GM18505 (cell line): Measurements from ENCODE around the gene FAM83C.
"Not testable (repeated sequence)": the region's sequence is repeated elsewhere in the genome, so short reads cannot be mapped to it uniquely, and the experiment has no call there.

ENCODE experiments used
- ATAC-seq: cut with Tn5 transposase; IDR thresholded peaks from one replicate; pipeline ENCODE4 v1.9.1; 2021; ENCODE audit not compliant: unreplicated experiment
- POLR2A ChIP-seq: IDR thresholded peaks from 4 replicates; pipeline ENCODE4 v1.6.1; 2011; ENCODE audit warnings: borderline replicate concordance; ENCODE audit not compliant: insufficient read depth, insufficient read length; ENCODE audit errors: extremely low read depth

The FAM83C gene

DNA sequence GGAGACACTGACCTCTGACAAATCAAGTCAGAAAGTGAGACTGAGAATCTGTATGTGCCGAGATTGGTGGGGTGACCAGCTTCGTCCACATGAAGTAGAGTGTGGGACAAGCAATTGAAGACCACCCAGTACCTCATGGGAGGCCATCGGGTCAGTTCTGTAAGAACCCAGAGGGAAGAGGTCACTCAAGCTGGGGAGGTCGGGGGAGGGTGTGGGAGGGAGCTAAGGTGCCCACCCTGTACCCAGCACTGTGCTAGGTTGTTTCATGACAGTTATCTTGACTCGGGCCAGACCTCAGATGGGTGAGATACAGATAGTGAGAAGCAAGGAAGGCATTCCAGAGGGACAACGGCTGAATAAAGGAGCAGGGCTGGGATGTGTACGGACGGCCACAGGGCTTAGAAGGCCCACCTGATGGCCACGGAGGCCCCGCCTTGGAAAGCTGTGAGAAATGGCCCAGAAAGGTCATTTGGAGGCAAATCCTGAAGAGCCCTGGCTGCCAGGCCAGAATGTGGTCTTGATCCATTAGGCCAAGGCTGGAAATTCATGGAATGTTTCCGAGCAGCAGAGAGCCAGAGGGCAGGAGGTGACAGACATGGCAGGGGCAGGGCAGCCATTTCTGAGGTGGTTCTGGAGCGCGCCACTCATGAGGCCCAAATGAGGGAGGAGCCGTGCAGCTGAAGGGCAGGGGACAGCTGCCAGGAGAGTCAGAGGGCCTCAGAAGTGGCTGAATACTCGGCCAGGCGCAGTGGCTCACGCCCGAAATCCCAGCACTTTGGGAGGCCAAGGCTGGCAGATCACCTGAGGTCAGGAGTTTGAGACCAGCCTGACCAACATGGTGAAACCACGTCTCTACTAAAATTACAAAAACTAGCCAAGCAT lies 22.0 kb downstream of the FAM83C start:
- no peak for TF ChIP-seq POLR2A
- ATAC-seq, result no peak

DNA sequence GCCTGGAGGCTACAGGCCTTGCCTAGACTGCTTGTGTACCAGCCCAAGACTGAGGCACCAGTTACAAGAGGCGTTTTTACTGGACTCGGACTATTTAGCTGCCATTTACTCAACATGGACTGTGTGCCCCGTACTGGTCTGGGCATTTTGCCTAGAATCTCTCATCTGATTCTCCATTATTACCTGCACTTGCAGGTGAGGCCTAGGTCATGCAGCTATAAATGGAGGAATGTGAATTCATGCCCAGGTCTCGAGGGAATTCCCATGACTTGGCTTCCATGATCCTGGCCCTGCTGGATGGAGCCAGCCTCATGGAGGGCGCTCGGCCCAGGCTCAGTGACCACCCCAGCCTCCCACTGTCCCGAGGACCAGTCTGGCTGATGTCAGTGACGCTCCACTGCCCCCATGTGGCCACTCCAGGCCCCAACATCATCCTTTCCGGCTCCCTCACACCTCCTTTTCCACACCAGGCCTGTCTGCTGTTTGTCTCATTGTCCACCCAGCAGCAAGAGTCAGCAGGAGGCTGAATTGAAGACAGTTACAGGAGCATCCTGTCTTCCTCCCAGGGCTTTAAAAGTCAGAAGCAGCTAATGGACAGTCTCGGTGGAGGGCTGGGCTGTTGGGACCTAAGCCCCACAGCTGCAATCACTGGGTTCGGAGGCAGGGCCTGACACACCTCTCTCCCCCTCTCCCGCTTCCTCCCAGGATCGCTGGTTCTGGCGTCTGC lies 23.0 kb downstream of the FAM83C start:
- no peak for ATAC-seq
- TF ChIP-seq POLR2A, result no peak

DNA sequence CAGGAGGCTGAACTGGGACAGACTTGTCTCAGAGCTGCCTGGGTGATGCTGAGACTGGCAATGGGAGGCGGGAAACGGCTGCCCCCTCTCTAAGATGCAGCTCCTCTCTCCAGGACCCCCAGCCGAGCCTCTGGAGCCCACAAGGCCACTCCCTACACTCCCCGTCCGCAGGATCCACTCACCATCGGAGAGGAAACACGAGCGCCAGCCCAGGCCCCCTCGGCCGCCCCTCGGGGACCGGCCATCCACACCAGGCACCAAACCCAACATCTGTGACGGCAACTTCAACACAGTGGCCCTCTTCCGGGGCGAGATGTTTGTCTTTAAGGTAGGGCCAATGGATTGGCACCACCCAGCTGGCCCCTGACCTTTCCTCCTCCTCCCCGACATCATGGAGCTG lies 25.1 kb downstream of the FAM83C start:
- ATAC-seq, result no peak
- no peak for TF ChIP-seq POLR2A

DNA sequence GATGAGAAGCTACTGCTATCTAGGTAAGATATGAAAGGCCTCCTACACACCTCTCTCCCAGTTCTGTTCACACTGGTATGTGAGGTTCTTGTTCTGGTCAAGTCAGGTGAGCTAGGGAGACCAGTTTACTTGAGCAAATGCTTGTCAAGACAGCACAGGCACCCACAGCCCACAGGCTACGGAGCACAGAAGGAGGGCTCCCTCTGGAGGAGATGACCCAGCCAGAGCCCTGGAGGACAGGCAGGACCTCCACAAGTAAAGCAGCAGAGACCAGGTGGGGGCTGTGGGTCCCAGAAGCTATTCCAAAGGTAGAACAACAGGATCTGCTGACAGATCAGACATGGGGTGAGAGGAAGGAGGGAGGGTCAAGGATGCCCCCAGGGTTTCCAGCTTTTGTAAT lies 27.5 kb downstream of the FAM83C start:
- TF ChIP-seq POLR2A, result no peak
- ATAC-seq, result no peak

DNA sequence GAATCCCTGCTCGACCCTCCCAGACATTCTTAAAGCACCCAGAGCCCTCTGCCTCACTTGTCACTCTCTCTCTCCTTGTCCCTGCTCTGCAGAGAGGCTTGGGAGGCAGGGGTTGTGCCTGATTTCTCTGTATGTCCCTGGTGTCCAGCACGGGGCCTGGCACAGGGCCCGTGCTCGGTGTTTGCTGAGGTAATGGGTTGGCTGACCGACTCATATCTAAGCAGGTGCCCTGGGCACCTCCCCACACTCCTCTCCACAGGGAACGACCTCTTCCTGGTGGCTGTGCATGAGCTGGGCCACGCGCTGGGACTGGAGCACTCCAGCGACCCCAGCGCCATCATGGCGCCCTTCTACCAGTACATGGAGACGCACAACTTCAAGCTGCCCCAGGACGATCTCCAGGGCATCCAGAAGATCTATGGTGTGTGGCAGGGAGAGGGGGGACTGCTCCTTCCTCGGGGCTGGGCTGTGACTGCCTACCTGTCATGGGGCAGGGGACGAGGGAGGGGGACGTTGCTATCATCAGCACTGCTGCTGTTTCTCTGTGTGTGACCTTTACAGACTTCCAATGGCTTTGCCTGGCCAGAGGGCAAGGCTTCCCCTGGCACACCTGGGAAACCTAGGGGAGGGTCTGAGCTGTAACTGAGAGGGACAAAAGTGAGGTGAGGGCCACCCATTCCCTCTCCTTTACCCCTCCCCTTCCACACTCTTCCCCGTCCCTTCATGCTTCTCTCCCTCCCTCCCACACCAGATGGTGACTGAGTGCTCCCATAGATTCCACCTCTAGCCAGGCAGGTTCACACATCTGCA lies 28.5 kb downstream of the FAM83C start:
- ATAC-seq, result no peak
- TF ChIP-seq POLR2A, result no peak

DNA sequence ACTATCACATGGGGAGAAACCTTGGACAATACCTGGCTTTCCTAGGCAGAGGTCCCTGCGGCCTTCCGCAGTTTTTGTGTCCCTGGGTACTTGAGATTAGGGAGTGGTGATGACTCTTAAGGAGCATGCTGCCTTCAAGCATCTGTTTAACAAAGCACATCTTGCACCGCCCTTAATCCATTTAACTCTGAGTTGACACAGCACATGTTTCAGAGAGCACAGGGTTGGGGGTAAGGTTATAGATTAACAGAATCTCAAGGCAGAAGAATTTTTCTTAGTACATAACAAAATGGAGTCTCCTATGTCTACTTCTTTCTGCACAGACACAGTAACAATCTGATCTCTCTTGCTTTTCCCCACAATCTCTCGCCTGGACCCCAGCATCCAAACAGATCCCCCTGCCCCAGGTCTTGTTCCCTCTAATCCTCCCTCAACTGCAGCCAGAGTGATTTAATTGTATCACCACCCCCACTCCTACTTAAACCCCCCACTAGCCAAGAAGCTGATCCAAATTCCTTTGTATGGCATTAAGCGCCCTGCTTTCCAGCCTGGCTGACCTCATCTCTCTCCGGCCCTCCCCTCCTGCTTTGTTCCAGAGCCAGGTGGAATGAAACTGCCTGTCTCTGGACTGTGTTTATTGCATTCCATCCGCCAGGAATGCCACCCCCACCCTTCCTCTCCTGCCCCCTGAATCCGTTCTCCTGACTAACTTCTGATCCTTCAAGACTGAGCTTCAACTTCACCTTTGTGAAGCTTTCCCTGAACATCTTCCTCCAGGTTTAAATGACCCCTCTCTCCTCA lies 29.3 kb downstream of the FAM83C start:
- not testable (repeated sequence) for ATAC-seq

DNA sequence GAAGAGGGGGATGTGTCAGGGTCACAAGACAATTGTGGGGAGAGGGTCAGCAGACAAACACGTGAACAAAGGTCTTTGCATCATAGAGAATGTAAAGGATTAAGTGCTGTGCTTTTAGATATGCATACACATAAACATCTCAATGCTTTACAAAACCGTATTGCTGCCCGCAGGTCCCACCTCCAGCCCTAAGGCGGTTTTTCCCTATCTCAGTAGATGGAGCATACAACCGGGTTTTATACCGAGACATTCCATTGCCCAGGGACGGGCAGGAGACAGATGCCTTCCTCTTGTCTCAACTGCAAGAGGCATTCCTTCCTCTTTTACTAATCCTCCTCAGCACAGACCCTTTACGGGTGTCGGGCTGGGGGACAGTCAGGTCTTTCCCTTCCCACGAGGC lies 29.9 kb downstream of the FAM83C start:
- ATAC-seq, result not testable (repeated sequence)

DNA sequence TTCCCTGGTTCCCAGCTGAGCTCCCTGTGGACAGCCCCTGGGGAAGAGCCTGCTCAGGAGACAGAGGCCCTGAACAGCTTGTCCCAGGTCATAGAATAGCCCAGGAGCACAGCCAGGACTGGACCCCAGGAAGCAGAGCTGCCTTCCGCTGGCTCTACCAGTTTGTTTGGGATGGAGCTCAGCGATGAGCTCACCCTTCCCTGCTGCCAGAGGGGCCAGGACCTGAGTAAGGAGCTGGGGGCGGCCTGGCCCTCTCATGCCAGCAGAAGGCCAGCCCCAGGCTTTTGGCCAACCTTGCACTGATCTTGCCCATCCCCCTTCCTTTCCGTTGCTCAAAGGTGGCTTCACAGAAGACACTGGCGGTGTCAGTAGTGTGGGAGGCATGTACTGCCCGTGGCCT lies 31.8 kb downstream of the FAM83C start:
- no peak for ATAC-seq
- TF ChIP-seq POLR2A, result no peak

DNA sequence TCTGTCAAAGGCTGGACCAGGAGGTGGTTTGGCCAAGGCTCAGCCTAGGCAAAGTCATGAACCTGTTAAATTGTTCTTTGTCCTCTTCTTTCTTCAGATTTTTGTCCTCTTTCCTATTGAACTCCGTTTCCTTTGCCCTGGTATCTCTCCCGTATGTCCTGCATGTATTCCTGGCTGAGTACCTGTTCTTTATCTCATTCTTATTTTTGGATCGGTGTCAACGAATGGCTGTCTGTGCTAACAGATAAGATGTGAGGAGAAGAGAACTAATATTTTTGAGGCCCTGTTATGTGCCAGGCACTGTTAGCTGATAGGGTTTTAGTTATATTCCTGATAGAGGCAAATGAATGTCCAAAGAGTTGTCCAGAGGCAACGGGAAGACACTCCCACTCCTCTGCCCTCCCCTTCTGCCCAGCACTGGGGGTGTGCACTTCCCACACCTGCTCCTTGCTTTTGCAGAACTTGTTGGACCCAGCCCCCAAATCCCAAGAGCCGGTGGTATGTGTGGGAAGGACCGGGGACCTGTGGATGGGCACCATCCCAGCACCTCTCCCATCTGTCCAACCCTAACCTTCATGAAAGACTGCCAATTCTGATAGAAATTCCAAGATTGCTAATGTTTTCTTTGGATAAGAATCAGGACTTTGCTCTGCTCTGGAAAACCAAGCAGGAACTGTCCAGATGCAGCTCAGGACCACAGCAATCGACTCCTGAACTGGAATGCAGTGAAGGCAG lies 34.9 kb downstream of the FAM83C start:
- ATAC-seq, result no peak
- TF ChIP-seq POLR2A, result no peak

DNA sequence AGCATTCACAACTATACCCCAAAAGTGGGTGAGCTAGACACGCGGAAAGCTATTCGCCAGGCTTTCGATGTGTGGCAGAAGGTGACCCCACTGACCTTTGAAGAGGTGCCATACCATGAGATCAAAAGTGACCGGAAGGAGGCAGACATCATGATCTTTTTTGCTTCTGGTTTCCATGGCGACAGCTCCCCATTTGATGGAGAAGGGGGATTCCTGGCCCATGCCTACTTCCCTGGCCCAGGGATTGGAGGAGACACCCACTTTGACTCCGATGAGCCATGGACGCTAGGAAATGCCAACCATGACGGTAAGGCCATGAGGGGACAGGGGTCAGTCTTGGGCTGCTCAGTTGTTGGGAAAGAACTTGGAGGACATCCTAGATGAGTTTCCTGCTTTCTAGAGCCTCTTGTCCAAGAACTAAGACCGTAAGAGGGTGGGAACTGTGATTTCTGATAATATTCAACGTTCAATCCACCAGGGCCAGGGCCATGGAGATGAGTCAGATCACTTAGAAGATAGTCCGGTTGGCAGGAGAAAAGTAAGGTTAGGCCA lies 37.7 kb downstream of the FAM83C start:
- no peak for TF ChIP-seq POLR2A
- ATAC-seq, result no peak

DNA sequence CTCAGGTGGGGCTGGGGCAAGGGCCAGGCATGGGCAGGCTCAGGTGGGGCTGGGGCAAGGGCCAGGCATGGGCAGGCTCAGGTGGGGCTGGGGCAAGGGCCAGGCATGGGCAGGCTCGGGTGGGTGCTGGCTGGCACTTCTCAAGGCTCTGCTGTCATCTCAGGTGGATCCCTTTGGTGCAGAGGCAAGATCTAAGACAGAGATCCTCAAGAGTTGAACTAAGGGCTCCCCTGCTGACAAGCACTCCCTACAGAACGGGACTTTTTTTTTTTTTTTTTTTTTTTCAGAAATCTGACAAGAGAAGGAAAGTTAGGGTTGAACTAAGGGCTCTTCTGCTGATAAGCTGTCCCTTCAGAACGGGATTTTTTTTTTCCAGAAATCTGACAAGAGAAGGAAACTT lies 39.2 kb downstream of the FAM83C start:
- no peak for ATAC-seq
- TF ChIP-seq POLR2A, result no peak

DNA sequence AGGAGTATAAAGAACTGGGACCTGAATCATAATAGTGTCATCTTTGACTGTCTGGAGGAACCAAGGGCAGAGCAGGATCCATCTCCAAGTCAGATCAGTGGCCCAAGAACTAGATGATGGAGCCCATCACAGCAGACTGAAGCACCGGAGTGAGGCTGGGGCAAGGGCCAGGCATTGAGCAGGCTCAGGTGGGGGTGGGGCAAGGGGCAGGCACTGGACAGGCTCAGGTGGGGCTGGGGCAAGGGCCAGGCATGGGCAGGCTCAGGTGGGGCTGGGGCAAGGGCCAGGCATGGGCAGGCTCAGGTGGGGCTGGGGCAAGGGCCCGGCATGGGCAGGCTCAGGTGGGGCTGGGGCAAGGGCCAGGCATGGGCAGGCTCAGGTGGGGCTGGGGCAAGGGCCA lies 39.6 kb downstream of the FAM83C start:
- not testable (repeated sequence) for ATAC-seq
